K562 (cell line): ENCODE data around the gene ROR2. TPM values are rescaled to one million over a fixed set of nuclear protein-coding genes. Genes with fewer than 3 reads are reported as not detected.

Experiments
- ATF1 ChIP-seq, 2 experiments: fragments of 450-650 bp in 1 of 2; IDR thresholded peaks; 2 replicates each; pipeline ENCODE4 v1.6.1; 2016; ENCODE audit warnings: missing compliant biosample characterization in 1 of 2, missing genetic modification characterization in 1 of 2
- BMI1 ChIP-seq: fragments of 150-350 bp; IDR thresholded peaks from 2 replicates; pipeline ENCODE4 v1.6.1; 2014; ENCODE audit warnings: low read length
- HEY1 ChIP-seq: fragments of 250-450 bp; sonication (Bioruptor Pico); IDR thresholded peaks from 2 replicates; pipeline ENCODE4 v1.5.0; 2020; ENCODE audit warnings: mild to moderate bottlenecking, moderate library complexity, borderline replicate concordance
- IRF2 ChIP-seq: sonication (generic); formaldehyde crosslinking; IDR thresholded peaks from 2 replicates; pipeline ENCODE4 v1.8.1; 2022; ENCODE audit warnings: mild to moderate bottlenecking, missing genetic modification reagents
- KAT8 ChIP-seq: fragments of 450-650 bp; IDR thresholded peaks from 2 replicates; pipeline ENCODE4 v1.6.1; 2016; ENCODE audit warnings: low read depth, mild to moderate bottlenecking
- KDM2B ChIP-seq: fragments of 250-450 bp; sonication (Bioruptor Pico); IDR thresholded peaks from 2 replicates; pipeline ENCODE4 v1.8.0; 2021; ENCODE audit warnings: mild to moderate bottlenecking, moderate library complexity
- MXI1 ChIP-seq: IDR thresholded peaks from 2 replicates; pipeline ENCODE4 v1.6.1; 2011; ENCODE audit warnings: low read depth, mild to moderate bottlenecking, improper control_type of control experiment, low read length
- NFYB ChIP-seq: IDR thresholded peaks from 2 replicates; pipeline ENCODE4 v1.6.1; 2011; ENCODE audit warnings: mild to moderate bottlenecking, moderate library complexity; ENCODE audit not compliant: insufficient read length; ENCODE audit errors: extremely low read depth
- NONO ChIP-seq, 2 experiments: fragments of 200-400 bp in 1 of 2; fragments of 450-650 bp in 1 of 2; formaldehyde crosslinking in 1 of 2; IDR thresholded peaks; 2 replicates each; pipeline ENCODE4 v1.6.1; 2017; ENCODE audit warnings: low read depth in 2 of 2, mild to moderate bottlenecking in 2 of 2, moderate library complexity in 2 of 2, low read length in 1 of 2
- NRF1 ChIP-seq, 2 experiments: fragments of 450-650 bp; IDR thresholded peaks in 1 of 2; conservative IDR thresholded peaks in 1 of 2; 2 replicates each; pipeline ENCODE4 v1.6.1; 2014; ENCODE audit warnings: mild to moderate bottlenecking in 2 of 2
- POLR2AphosphoS5 ChIP-seq: IDR thresholded peaks from 2 replicates; pipeline ENCODE4 v1.6.1; 2011; ENCODE audit warnings: mild to moderate bottlenecking, low read depth, low read length, moderate library complexity; ENCODE audit not compliant: control insufficient read depth, insufficient read depth
- POLR3A ChIP-seq: IDR thresholded peaks from 2 replicates; pipeline ENCODE4 v1.6.1; 2011; ENCODE audit warnings: borderline replicate concordance, mild to moderate bottlenecking, moderate library complexity; ENCODE audit not compliant: insufficient read length, insufficient read depth; ENCODE audit errors: extremely low read depth
- RBM34 ChIP-seq: fragments of 200-400 bp; formaldehyde crosslinking; IDR thresholded peaks from 2 replicates; pipeline ENCODE4 v1.6.1; 2018; ENCODE audit warnings: low read length, borderline replicate concordance; ENCODE audit not compliant: insufficient read depth
- TCF7L2 ChIP-seq: fragments of 150-350 bp; IDR thresholded peaks from 2 replicates; pipeline ENCODE4 v1.6.1; 2016; ENCODE audit warnings: low read depth, mild to moderate bottlenecking, low read length, moderate library complexity
- VEZF1 ChIP-seq: fragments of 200-800 bp; sonication (Bioruptor generic); IDR thresholded peaks from 2 replicates; pipeline ENCODE4 v1.6.1; 2017; ENCODE audit warnings: missing genetic modification characterization, missing compliant biosample characterization
- ZFX ChIP-seq: sonication (generic); formaldehyde crosslinking; IDR thresholded peaks from 2 replicates; pipeline ENCODE4 v1.8.0; 2022; ENCODE audit warnings: mild to moderate bottlenecking, missing genetic modification reagents, moderate library complexity
- ZNF146 ChIP-seq: IDR thresholded peaks from one replicate; pipeline ENCODE4 v1.6.1; 2018; ENCODE audit warnings: missing compliant biosample characterization; ENCODE audit not compliant: unreplicated experiment
- ZNF175 ChIP-seq: fragments of 200-800 bp; sonication (Bioruptor generic); IDR thresholded peaks from 2 replicates; pipeline ENCODE4 v1.6.1; 2016; ENCODE audit warnings: low read depth, mild to moderate bottlenecking, missing genetic modification characterization, missing compliant biosample characterization
- ZNF584 ChIP-seq: fragments of 200-800 bp; sonication (Bioruptor generic); IDR thresholded peaks from 2 replicates; pipeline ENCODE4 v1.6.1; 2016; ENCODE audit warnings: low read depth, mild to moderate bottlenecking, missing genetic modification characterization, missing compliant biosample characterization
- ZNF707 ChIP-seq: fragments of 250-450 bp; sonication (Bioruptor Pico); conservative IDR thresholded peaks from 2 replicates; pipeline ENCODE4 v1.8.0; 2022; ENCODE audit warnings: inconsistent platforms, mild to moderate bottlenecking, moderate library complexity
- polyA plus RNA-seq, 8 experiments: library from polyadenylated mRNA; depleted of rRNA in 4 of 8; stranded (reverse) in 5 of 8; unstranded in 3 of 8; fragments of >200 nt; fragmentation: Nextera tagmentation in 2 of 8; fragmentation: Illumina TruSeq in 1 of 8; extraction: Ambion mirVana in 2 of 8; extraction: Trizol in 1 of 8; gene quantifications; 2 replicates each; pipeline versions ENCODE4 v1.2.1 to v1.2.3, GENCODE V29; 2011 to 2014; ENCODE audit warnings: inconsistent platforms in 1 of 8, missing spikeins in 1 of 8
- total RNA-seq, 7 experiments: library from RNA; depleted of rRNA in 6 of 7; stranded (reverse); fragments of >200 nt in 6 of 7; fragmentation: Illumina TruSeq in 2 of 7; extraction: Trizol in 2 of 7; gene quantifications; 2 replicates each; pipeline versions ENCODE4 v1.2.1 to v1.2.3, GENCODE V29; 2011 to 2021; ENCODE audit warnings: low replicate concordance in 1 of 7
- TF ChIP-seq, protein P1 (sequence below): fragments of 250-450 bp; sonication (Bioruptor Pico); IDR thresholded peaks from 2 replicates; pipeline ENCODE4 v1.8.0; 2021; ENCODE audit warnings: moderate library complexity, mild to moderate bottlenecking, inconsistent platforms
- TF ChIP-seq, protein P2 (sequence below): sonication (generic); formaldehyde crosslinking; IDR thresholded peaks from 2 replicates; pipeline ENCODE4 v1.8.0; 2022; ENCODE audit warnings: missing genetic modification reagents, mild to moderate bottlenecking, moderate library complexity, borderline replicate concordance

ROR2 gene
- total and polyA plus RNA-seq, 9 of the 15 experiments (the other 6 are each of a cell fraction or from before 2014, with no cell fraction given), result 5.6 to 33.8 (median 15.3) TPM

GRCh38 chr9:91933556-91934352 is 16.3 kb downstream of the ROR2 start (continued):
- TF ChIP-seq ZNF707 (CRISPR knock-in tag), result no peak
- TF ChIP-seq ATF1 (CRISPR knock-in tag; IDR thresholded peaks at IDR 0.05), result no peak
- no peak for TF ChIP-seq ATF1 (tag; IDR thresholded peaks at IDR 0.05)
- no peak for TF ChIP-seq POLR3A
- TF ChIP-seq, protein P1, sequence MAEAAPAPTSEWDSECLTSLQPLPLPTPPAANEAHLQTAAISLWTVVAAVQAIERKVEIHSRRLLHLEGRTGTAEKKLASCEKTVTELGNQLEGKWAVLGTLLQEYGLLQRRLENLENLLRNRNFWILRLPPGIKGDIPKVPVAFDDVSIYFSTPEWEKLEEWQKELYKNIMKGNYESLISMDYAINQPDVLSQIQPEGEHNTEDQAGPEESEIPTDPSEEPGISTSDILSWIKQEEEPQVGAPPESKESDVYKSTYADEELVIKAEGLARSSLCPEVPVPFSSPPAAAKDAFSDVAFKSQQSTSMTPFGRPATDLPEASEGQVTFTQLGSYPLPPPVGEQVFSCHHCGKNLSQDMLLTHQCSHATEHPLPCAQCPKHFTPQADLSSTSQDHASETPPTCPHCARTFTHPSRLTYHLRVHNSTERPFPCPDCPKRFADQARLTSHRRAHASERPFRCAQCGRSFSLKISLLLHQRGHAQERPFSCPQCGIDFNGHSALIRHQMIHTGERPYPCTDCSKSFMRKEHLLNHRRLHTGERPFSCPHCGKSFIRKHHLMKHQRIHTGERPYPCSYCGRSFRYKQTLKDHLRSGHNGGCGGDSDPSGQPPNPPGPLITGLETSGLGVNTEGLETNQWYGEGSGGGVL (CRISPR knock-in tag), result no peak
- no peak for TF ChIP-seq BMI1
- no peak for TF ChIP-seq ZNF146 (CRISPR knock-in tag)
- TF ChIP-seq RBM34, result no peak
- no peak for TF ChIP-seq NRF1 (conservative IDR thresholded peaks at IDR 0.05 in 1 of 2, IDR thresholded peaks at IDR 0.05 in 1 of 2)
- no peak for TF ChIP-seq KDM2B (CRISPR knock-in tag)
- peak; percentile 89 for TF ChIP-seq VEZF1
- no peak for TF ChIP-seq NFYB
- TF ChIP-seq ZFX (CRISPR knock-in tag), result no peak
- no peak for TF ChIP-seq NONO (IDR thresholded peaks at IDR 0.05; ENCODE audit: low read depth in 2 of 2, low read length in 1 of 2)
- TF ChIP-seq MXI1, result no peak
- TF ChIP-seq ZNF584, result no peak
- no peak for TF ChIP-seq POLR2AphosphoS5
- TF ChIP-seq IRF2, result peak; percentile 71; the same call in 1 of the 2 replicates
- TF ChIP-seq ZNF175, result no peak
- TF ChIP-seq TCF7L2, result no peak
- TF ChIP-seq HEY1 (CRISPR knock-in tag), result no peak
- TF ChIP-seq KAT8, result no peak
- TF ChIP-seq, protein P2, sequence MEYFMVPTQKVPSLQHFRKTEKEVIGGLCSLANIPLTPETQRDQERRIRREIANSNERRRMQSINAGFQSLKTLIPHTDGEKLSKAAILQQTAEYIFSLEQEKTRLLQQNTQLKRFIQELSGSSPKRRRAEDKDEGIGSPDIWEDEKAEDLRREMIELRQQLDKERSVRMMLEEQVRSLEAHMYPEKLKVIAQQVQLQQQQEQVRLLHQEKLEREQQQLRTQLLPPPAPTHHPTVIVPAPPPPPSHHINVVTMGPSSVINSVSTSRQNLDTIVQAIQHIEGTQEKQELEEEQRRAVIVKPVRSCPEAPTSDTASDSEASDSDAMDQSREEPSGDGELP (CRISPR knock-in tag), result no peak
